ENCODE results near the gene OLA1. TPM values are rescaled to one million over a fixed set of nuclear protein-coding genes. Genes with fewer than 3 reads are reported as not detected.

The OLA1 gene
- total and polyA plus RNA-seq, 9 of the 15 experiments (the other 6 are each of a cell fraction or from before 2014, with no cell fraction given): 208 to 353 (median 225) TPM

DNA sequence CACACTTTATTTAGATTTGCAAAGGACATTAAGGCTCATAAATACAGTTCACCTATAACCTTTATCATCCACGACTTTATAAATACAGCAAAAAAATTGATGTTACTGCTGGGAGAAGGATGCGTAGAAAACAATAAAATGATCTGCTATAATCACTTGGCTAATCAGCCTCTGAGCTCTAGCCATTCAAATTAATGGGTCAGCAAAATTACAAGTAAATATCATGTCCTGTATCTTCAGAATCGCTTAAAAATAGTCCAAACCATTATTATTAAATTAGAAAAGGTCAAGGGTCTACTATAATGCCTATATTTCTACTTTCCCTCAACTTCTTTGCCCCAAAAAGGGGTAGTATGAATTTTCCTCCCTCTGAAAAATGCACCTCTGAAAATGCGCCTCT lies 40.3 kb downstream of the OLA1 start (continued):
- TF ChIP-seq GTF2B (IDR thresholded peaks at IDR 0.05; ENCODE audit: extremely low read depth, insufficient read length) (no peak), MAFF (IDR thresholded peaks at IDR 0.05; ENCODE audit: low read length) (0 out of 2 replicates have a peak, but pooled peaks have one; percentile 17), KDM1A (IDR thresholded peaks at IDR 0.05) (no peak), ZNF316 (IDR thresholded peaks at IDR 0.05) (peak; percentile 79), ZNF174 (CRISPR knock-in tag; IDR thresholded peaks at IDR 0.05) (no peak), POU5F1 (IDR thresholded peaks at IDR 0.05; ENCODE audit: borderline replicate concordance, low read depth, low read length, partially characterized antibody) (no peak), ZNF584 (CRISPR knock-in tag; IDR thresholded peaks at IDR 0.05; ENCODE audit: low read depth) (no peak), ZNF197 (CRISPR knock-in tag; IDR thresholded peaks at IDR 0.05; ENCODE audit: low read depth) (no peak), ZC3H11A (IDR thresholded peaks at IDR 0.05; ENCODE audit: low read depth, low read length) (no peak), MAFG (tag; conservative IDR thresholded peaks at IDR 0.05) (0 out of 2 replicates have a peak, but pooled peaks have one; percentile 22), KDM4B (IDR thresholded peaks at IDR 0.05; ENCODE audit: borderline replicate concordance in 2 of 2, low read depth in 1 of 2) (no peak), PATZ1 (CRISPR knock-in tag; IDR thresholded peaks at IDR 0.05; ENCODE audit: borderline replicate concordance) (no peak), CREB3L1 (IDR thresholded peaks at IDR 0.05; ENCODE audit: borderline replicate concordance, low read depth) (no peak), RBFOX2 (IDR thresholded peaks at IDR 0.05; ENCODE audit: low read depth, low read length) (no peak)
- TF ChIP-seq, protein P1, sequence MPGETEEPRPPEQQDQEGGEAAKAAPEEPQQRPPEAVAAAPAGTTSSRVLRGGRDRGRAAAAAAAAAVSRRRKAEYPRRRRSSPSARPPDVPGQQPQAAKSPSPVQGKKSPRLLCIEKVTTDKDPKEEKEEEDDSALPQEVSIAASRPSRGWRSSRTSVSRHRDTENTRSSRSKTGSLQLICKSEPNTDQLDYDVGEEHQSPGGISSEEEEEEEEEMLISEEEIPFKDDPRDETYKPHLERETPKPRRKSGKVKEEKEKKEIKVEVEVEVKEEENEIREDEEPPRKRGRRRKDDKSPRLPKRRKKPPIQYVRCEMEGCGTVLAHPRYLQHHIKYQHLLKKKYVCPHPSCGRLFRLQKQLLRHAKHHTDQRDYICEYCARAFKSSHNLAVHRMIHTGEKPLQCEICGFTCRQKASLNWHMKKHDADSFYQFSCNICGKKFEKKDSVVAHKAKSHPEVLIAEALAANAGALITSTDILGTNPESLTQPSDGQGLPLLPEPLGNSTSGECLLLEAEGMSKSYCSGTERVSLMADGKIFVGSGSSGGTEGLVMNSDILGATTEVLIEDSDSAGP (CRISPR knock-in tag; IDR thresholded peaks at IDR 0.05): no peak
- TF ChIP-seq, protein P2, sequence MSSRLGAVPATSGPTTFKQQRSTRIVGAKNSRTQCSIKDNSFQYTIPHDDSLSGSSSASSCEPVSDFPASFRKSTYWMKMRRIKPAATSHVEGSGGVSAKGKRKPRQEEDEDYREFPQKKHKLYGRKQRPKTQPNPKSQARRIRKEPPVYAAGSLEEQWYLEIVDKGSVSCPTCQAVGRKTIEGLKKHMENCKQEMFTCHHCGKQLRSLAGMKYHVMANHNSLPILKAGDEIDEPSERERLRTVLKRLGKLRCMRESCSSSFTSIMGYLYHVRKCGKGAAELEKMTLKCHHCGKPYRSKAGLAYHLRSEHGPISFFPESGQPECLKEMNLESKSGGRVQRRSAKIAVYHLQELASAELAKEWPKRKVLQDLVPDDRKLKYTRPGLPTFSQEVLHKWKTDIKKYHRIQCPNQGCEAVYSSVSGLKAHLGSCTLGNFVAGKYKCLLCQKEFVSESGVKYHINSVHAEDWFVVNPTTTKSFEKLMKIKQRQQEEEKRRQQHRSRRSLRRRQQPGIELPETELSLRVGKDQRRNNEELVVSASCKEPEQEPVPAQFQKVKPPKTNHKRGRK (tag; IDR thresholded peaks at IDR 0.05): no peak
- TF ChIP-seq, protein P3, sequence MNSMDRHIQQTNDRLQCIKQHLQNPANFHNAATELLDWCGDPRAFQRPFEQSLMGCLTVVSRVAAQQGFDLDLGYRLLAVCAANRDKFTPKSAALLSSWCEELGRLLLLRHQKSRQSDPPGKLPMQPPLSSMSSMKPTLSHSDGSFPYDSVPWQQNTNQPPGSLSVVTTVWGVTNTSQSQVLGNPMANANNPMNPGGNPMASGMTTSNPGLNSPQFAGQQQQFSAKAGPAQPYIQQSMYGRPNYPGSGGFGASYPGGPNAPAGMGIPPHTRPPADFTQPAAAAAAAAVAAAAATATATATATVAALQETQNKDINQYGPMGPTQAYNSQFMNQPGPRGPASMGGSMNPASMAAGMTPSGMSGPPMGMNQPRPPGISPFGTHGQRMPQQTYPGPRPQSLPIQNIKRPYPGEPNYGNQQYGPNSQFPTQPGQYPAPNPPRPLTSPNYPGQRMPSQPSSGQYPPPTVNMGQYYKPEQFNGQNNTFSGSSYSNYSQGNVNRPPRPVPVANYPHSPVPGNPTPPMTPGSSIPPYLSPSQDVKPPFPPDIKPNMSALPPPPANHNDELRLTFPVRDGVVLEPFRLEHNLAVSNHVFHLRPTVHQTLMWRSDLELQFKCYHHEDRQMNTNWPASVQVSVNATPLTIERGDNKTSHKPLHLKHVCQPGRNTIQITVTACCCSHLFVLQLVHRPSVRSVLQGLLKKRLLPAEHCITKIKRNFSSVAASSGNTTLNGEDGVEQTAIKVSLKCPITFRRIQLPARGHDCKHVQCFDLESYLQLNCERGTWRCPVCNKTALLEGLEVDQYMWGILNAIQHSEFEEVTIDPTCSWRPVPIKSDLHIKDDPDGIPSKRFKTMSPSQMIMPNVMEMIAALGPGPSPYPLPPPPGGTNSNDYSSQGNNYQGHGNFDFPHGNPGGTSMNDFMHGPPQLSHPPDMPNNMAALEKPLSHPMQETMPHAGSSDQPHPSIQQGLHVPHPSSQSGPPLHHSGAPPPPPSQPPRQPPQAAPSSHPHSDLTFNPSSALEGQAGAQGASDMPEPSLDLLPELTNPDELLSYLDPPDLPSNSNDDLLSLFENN (IDR thresholded peaks at IDR 0.05; ENCODE audit: low read depth in 2 of 2, low read length in 2 of 2): no peak

Data from K562 (cell line).